ENCODE data around the gene AP2B1. TPM values are rescaled to one million over a fixed set of nuclear protein-coding genes. Genes with fewer than 3 reads are reported as not detected.

The AP2B1 gene
- total RNA-seq, 1 experiment from 2014 or later, result 198 TPM

DNA sequence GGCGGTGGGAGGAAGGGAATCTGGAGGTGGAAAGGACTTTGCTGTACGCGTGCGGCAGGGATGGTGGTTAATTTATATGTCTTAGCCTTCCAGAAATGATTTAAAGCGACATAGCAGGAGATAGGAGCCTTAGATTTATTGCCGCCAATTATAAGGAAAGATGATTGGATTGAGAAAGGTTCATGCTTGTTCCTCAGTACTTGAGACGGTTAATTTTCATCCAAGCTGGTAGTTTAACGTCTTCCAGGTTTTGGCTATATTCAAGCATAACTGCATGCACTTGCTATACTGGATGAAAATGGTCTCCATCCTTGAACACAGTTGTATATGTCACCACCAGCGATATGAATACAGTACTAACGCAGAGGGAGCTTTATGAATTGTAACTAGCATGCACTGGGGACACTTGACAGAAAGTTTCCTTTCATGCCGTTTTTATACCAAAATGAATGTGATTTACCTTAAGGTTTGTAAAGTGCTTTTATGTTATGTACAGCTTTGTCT, 8.1 kb upstream of the AP2B1 start (continued):
- TF ChIP-seq POLR2AphosphoS5 (IDR thresholded peaks at IDR 0.05; ENCODE audit: low read depth, low read length), result no peak

GRCh38 chr17:35584061-35584460, 3.1 kb upstream of the AP2B1 start:
- DNase-seq (ENCODE audit: low read depth, low spot score) (no peak), ATAC-seq (no peak)
- CTCF ChIA-PET, result no interaction called here
- Histone ChIP-seq H3K36me3 (ENCODE audit: control insufficient read depth in 1 of 2, insufficient read depth in 2 of 2, low read length in 2 of 2) (no peaks in the 10 kb centered on the region; a peak in 1 of 4 replicates), H3K27ac (ENCODE audit: low read depth, low read length) (no peak overlapping the region), H3K4me1 (ENCODE audit: control insufficient read depth in 1 of 2, insufficient read depth in 2 of 2, low read length in 2 of 2) (peaks cover 16 to 17% of the 10 kb centered on the region in 2 experiments), H3K79me2 (ENCODE audit: insufficient read depth, low read length) (peaks cover 22% of the 10 kb centered on the region), H3K9me2 (ENCODE audit: insufficient read depth) (no peaks in the 10 kb centered on the region), H3K9me3 (ENCODE audit: control insufficient read depth in 1 of 2, insufficient read depth in 1 of 2, low read depth in 1 of 2, low read length in 2 of 2) (no peaks in the 10 kb centered on the region), H4K20me1 (ENCODE audit: insufficient read depth) (no peaks in the 10 kb centered on the region), H3K9ac (ENCODE audit: low read length) (no peak overlapping the region), H3K4me2 (ENCODE audit: low read length) (no peak overlapping the region), H3K4me3 (replicated peaks in 1 of 2; ENCODE audit: low read depth in 1 of 2, low read length in 2 of 2) (no peak overlapping the region), H3K27me3 (ENCODE audit: insufficient read depth, low read length) (no peaks in the 10 kb centered on the region), H2AFZ (ENCODE audit: low read depth, low read length, poor library complexity, severe bottlenecking) (no peak overlapping the region)
- intact Hi-C loops (cut with micrococcal nuclease), result no loop called here
- POLR2A ChIA-PET, result no interaction called here
- no TSS peak for BruUV-seq (replicated peaks)
- TF ChIP-seq ELF1 (IDR thresholded peaks at IDR 0.05; ENCODE audit: borderline replicate concordance, low read depth) (no peak), ZNF274 (IDR thresholded peaks at IDR 0.05; ENCODE audit: low read depth, low read length) (no peak), TCF7L2 (IDR thresholded peaks at IDR 0.05; ENCODE audit: borderline replicate concordance, extremely low read depth, insufficient read depth, insufficient read length) (no peak), FOSL1 (IDR thresholded peaks at IDR 0.05; ENCODE audit: low read depth) (no peak), EGR1 (IDR thresholded peaks at IDR 0.05; ENCODE audit: low read depth) (no peak), CBX3 (IDR thresholded peaks at IDR 0.05; ENCODE audit: low read depth) (no peak), EZH2phosphoT487 (IDR thresholded peaks at IDR 0.05; ENCODE audit: borderline replicate concordance) (no peak), JUND (IDR thresholded peaks at IDR 0.05) (no peak)
- RAD21 ChIA-PET (ENCODE audit: low non-redundant PET in 1 of 2, low total read pairs in 2 of 2, uncharacterized antibody in 2 of 2, unreplicated experiment in 2 of 2), result no interaction called here
